Spinal cord (tissue), 10 donors: ENCODE results near the gene ZNF133. TPM values are rescaled to one million over a fixed set of nuclear protein-coding genes. Genes with fewer than 3 reads are reported as not detected.
A peak's percentile ranks its signal among the peaks of the same experiment; 100 is the strongest.
"Not testable (repeated sequence)": the region's sequence is repeated elsewhere in the genome, so short reads cannot be mapped to it uniquely, and the experiment has no call there.

Experiments
- DNase-seq, 6 donors: peaks; one replicate each; pipeline versions ENCODE4 v3.0.0 to v3.0.0-alpha.2; 2013 to 2015; ENCODE audit warnings: low spot score in 6 of 6, low read depth in 4 of 6
- H3K27ac ChIP-seq: one replicate; pipeline ENCODE4 v1.5.1; 2013; ENCODE audit warnings: low read depth, low read length, control low read depth
- H3K27me3 ChIP-seq: one replicate; pipeline ENCODE4 v1.6.1; 2013; ENCODE audit warnings: low read length; ENCODE audit not compliant: control insufficient read depth, insufficient read depth
- H3K36me3 ChIP-seq: one replicate; pipeline ENCODE4 v1.6.1; 2013; ENCODE audit warnings: low read length; ENCODE audit not compliant: control insufficient read depth, insufficient read depth
- H3K4me1 ChIP-seq: one replicate; pipeline ENCODE4 v1.6.1; 2013; ENCODE audit warnings: low read length; ENCODE audit not compliant: control insufficient read depth, insufficient read depth
- H3K4me3 ChIP-seq: one replicate; pipeline ENCODE4 v1.5.1; 2013; ENCODE audit warnings: low read depth, low read length, control low read depth
- H3K9me3 ChIP-seq: one replicate; pipeline ENCODE4 v1.6.1; 2013; ENCODE audit warnings: low read length; ENCODE audit not compliant: control insufficient read depth, insufficient read depth
- WGBS: methylation state at CpG from one replicate; pipeline ENCODE4 v1.1.5; 2013; ENCODE audit warnings: missing lambda C conversion rate; ENCODE audit not compliant: insufficient coverage; 5-methylcytosine and 5-hydroxymethylcytosine counted together
- polyA plus RNA-seq, 2 donors: library from polyadenylated mRNA; unstranded; fragments of 120-200 nt; gene quantifications; one replicate each; pipeline ENCODE4 v1.2.1, GENCODE V29; 2013; ENCODE audit not compliant: insufficient read length in 2 of 2
- total RNA-seq, 2 donors: library from RNA; depleted of rRNA in 1 of 2; stranded (reverse); fragments of 120-200 nt in 1 of 2; fragments of >200 nt in 1 of 2; gene quantifications; one replicate each; pipeline versions ENCODE4 v1.2.3 to v1.2.4, GENCODE V29; 2013 to 2014
- donor health status: healthy.

ZNF133 gene
- total and polyA plus RNA-seq, 4 donors: 24.2 to 36.4 (median 28.6) TPM

- Histone ChIP-seq H3K27me3 (no peaks in the 10 kb centered on the region), H3K4me1 (no peaks in the 10 kb centered on the region), H3K4me3 (no peak overlapping the region), H3K27ac (no peak overlapping the region), H3K9me3 (no peaks in the 10 kb centered on the region), H3K36me3 (no peaks in the 10 kb centered on the region)
- 77% methylated on average over 10 of the region's 12 CpGs for WGBS
- peak in 1 of 6 donors; percentile 6 for DNase-seq
These were observed 30.0 kb upstream of the ZNF133 start for GRCh38 chr20:18258126-18258860.

- no peaks in the 10 kb centered on the region for H3K27me3 ChIP-seq
- no peak overlapping the region for H3K27ac ChIP-seq
- no peaks in the 10 kb centered on the region for H3K9me3 ChIP-seq
- no peaks in the 10 kb centered on the region for H3K36me3 ChIP-seq
- no peak overlapping the region for H3K4me3 ChIP-seq
- H3K4me1 ChIP-seq: no peaks in the 10 kb centered on the region
- no peak for DNase-seq
- 71% methylated on average over 1 of the region's 3 CpGs for WGBS
These were observed 28.6 kb upstream of the ZNF133 start for GRCh38 chr20:18259730-18260129.

DNA sequence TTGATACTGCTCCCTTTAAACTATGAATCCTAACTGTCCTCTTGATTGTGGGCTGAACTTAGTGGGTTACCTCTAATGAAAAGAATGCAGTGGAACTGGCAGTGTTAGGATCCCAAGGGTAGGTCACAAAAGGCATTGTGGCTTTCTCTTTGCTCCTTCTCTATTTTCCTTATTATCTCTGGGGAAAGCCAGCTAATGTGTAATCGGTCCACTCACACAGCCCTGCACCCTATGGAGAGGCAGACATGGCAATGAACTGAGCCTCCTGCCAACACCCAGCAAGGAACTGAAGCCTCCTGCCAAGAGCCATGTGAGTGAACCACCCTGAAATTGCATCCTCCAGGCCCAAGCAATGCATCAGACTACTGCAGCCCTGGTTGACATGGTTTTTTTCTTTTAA is 24.6 kb upstream of the ZNF133 start:
- no peaks in the 10 kb centered on the region for H3K9me3 ChIP-seq
- no peak overlapping the region for H3K4me3 ChIP-seq
- WGBS: 10% methylated on average over 1 of the region's 1 CpG
- no peaks in the 10 kb centered on the region for H3K27me3 ChIP-seq
- H3K36me3 ChIP-seq: no peaks in the 10 kb centered on the region
- DNase-seq: no peak
- H3K4me1 ChIP-seq: no peaks in the 10 kb centered on the region
- H3K27ac ChIP-seq: no peak overlapping the region

- no peaks in the 10 kb centered on the region for H3K9me3 ChIP-seq
- H3K27ac ChIP-seq: no peak overlapping the region
- no peaks in the 10 kb centered on the region for H3K36me3 ChIP-seq
- H3K4me1 ChIP-seq: no peaks in the 10 kb centered on the region
- no peaks in the 10 kb centered on the region for H3K27me3 ChIP-seq
- WGBS: 43% methylated on average over 2 of the region's 4 CpGs
- no peak for DNase-seq
- H3K4me3 ChIP-seq: no peak overlapping the region
These were observed 22.9 kb upstream of the ZNF133 start for GRCh38 chr20:18265441-18265840.

- no peaks in the 10 kb centered on the region for H3K27me3 ChIP-seq
- no peaks in the 10 kb centered on the region for H3K36me3 ChIP-seq
- no peak for DNase-seq
- H3K4me1 ChIP-seq: no peaks in the 10 kb centered on the region
- H3K4me3 ChIP-seq: no peak overlapping the region
- H3K27ac ChIP-seq: no peak overlapping the region
- H3K9me3 ChIP-seq: no peaks in the 10 kb centered on the region
- WGBS: no CpG with 5 or more reads among the region's 5 CpGs
These were observed 22.0 kb upstream of the ZNF133 start for GRCh38 chr20:18266282-18266681.

DNA sequence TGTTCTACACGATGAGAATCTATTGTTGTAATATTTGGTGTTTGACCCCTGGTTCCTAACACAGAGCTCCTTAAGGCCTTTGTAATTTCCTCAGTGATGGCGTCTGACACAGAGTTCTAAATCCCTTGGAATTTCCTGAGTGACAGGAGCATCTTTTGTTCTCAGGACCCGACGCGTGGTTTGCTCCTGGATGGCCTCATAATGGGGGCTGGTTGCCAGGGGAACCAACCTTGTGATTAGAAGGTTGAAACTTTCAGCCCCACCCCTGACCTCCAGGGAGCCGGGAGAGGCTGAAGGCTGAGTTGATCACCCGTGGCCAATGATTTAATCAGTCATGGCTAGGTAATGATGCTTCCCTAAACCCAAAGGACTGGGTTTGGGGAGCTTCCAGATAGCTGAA is 20.5 kb upstream of the ZNF133 start:
- Histone ChIP-seq H3K27ac (no peak overlapping the region), H3K9me3 (no peaks in the 10 kb centered on the region), H3K4me3 (no peak overlapping the region), H3K4me1 (no peaks in the 10 kb centered on the region), H3K27me3 (no peaks in the 10 kb centered on the region), H3K36me3 (no peaks in the 10 kb centered on the region)
- WGBS: 16% methylated on average over 6 of the region's 7 CpGs
- DNase-seq: peak in 1 of 6 donors; percentile 15

- Histone ChIP-seq H3K4me3 (no peak overlapping the region), H3K9me3 (no peaks in the 10 kb centered on the region), H3K27ac (no peak overlapping the region), H3K4me1 (no peaks in the 10 kb centered on the region), H3K36me3 (no peaks in the 10 kb centered on the region), H3K27me3 (no peaks in the 10 kb centered on the region)
- no peak for DNase-seq
- 75% methylated on average over 2 of the region's 2 CpGs for WGBS
These were observed 17.2 kb upstream of the ZNF133 start for GRCh38 chr20:18271160-18271559.

- WGBS: 70% methylated on average over 5 of the region's 6 CpGs
- H3K9me3 ChIP-seq: no peaks in the 10 kb centered on the region
These were observed 15.9 kb upstream of the ZNF133 start for GRCh38 chr20:18272451-18272850.

GRCh38 chr20:18273738-18274137 is 14.6 kb upstream of the ZNF133 start:
- DNase-seq: no peak
- no peaks in the 10 kb centered on the region for H3K4me1 ChIP-seq
- no peaks in the 10 kb centered on the region for H3K9me3 ChIP-seq
- no peak overlapping the region for H3K27ac ChIP-seq
- no peak overlapping the region for H3K4me3 ChIP-seq
- H3K36me3 ChIP-seq: no peaks in the 10 kb centered on the region
- no peaks in the 10 kb centered on the region for H3K27me3 ChIP-seq

More at GRCh38 chr20:18272451-18272850, 15.9 kb upstream of the ZNF133 start:
- H3K27ac ChIP-seq: no peak overlapping the region
- no peaks in the 10 kb centered on the region for H3K4me1 ChIP-seq
- no peak overlapping the region for H3K4me3 ChIP-seq
- no peaks in the 10 kb centered on the region for H3K27me3 ChIP-seq
- no peak for DNase-seq
- H3K36me3 ChIP-seq: no peaks in the 10 kb centered on the region

DNA sequence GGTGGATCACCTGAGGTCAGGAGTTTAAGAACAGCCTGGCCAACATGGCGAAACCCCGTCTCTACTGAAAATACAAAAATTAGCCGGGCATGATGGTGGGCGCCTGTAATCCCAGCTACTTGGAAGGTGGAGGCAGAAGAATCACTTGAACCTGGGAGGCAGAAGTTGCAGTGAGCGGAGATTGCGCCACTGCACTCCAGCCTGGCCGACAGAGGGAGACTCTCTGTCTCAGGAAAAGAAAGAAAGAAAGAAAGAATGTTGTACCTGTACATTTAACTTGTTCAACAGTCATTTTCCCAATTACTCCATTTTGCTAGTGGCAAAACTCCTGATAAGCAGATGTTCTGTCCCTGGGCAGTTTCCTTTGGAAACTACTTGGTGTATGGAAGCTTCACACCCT is 12.4 kb upstream of the ZNF133 start:
- H3K36me3 ChIP-seq, H3K4me3 ChIP-seq, H3K9me3 ChIP-seq, DNase-seq, H3K27ac ChIP-seq, H3K4me1 ChIP-seq: not testable (repeated sequence)
- WGBS: 100% methylated on average over 4 of the region's 7 CpGs
- H3K27me3 ChIP-seq: peaks cover 13% of the 10 kb centered on the region
